Left colon (tissue), 2 donors: ENCODE data around the gene MGLL. TPM values are rescaled to one million over a fixed set of nuclear protein-coding genes. Genes with fewer than 3 reads are reported as not detected.
"Not testable (repeated sequence)": the region's sequence is repeated elsewhere in the genome, so short reads cannot be mapped to it uniquely, and the experiment has no call there.

Source experiments
- ATAC-seq: fragments of 200-7000 bp; cut with Tn5 transposase; one replicate; pipeline ENCODE4 v1.9.1; 2020; ENCODE audit warnings: mild to moderate bottlenecking, moderate library complexity
- DNase-seq, 2 donors: peaks; one replicate each; pipeline ENCODE4 v3.0.0-alpha.2; 2020
- intact Hi-C, 2 donors: fragments of 100-400 bp; cut with DNase I in 1 of 2; cut with micrococcal nuclease in 1 of 2; formaldehyde crosslinking; loops; one replicate each; pipeline versions ENCODE4 v1.11.2 to v1.14.0; 2022; cut with DNase I, micrococcal nuclease
- total RNA-seq, 2 donors: library from RNA; stranded (reverse); fragmentation: NEBNext Ultra II Directional; extraction: Animal tissue kit (Norgen Biotek cat#: 25700); gene quantifications; one replicate each; pipeline ENCODE4 v1.2.1, GENCODE V29; 2021
- donor health status: DM: no; HTN: no; CAD: no.
- donor health status: DM: yes; HTN: yes; CAD: no.

Gene MGLL
- total RNA-seq, 2 donors from 2014 or later, result 271 to 338 TPM

DNA sequence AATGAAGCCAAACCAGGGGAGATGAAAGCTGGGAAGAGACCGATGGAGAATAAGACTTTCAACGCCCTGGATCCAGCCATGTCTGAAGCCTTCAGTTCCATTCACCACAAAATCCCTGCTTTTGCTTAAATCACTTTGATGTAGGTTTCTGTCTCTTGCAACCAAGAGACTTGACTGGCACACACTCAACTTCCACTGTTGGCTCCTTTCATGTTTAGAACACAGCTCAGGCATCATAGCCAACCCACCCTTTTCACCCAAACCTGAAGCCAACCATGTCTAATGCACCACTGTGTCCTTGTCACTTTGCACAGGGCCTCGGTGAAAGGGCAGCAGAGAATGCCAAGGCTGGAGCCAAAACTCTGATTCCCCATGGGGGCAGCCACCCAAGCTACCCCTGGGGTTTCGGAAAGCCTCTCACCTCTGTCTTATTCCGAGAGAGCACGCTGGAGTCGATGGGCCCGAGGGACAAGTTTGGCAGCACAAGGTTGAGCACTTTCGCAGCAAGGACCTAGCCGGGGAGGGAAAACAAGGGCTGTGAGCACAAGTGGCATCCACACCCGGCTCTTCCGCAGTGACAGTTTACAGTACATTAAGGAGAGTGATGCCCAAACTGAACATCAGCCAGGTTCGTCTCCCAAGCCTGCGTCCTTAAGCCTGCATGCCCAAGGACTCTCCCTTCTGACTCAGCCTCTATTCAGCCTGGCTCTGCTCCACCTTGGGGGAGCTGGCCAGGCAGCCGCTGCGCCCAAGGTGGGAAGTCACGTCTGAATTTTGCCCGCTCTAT, 112.0 kb downstream of the MGLL start:
- intact Hi-C loops, result no loop called here
- no peak for ATAC-seq
- peak; percentile 1 to 29 for DNase-seq

- peak; percentile 0 to 2 for DNase-seq
- intact Hi-C loops, result no loop called here
- ATAC-seq, result no peak
Measured at GRCh38 chr3:127709320-127710060, 112.8 kb downstream of the MGLL start.

DNA sequence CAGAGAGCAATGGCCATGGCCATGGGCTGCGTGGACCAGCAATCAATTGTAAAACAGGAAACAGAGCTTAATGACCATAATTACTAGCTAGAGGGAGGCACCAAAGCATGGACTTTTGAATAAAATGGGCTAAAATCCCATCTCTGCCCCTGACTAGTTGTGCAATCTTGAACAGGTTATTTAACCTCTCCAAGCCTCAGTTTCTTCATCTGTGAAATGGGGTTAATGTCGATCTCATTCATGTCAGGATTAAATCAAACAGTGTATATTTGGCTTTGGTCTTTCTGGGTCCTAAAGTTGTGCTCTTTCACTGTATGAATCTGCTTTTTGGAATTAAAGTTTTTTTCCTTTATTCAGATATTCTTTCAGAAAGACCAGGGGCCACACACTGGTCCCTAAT, 113.5 kb downstream of the MGLL start:
- DNase-seq, result no peak
- intact Hi-C loops, result no loop called here
- no peak for ATAC-seq

- DNase-seq, result peak; percentile 3 to 28
- intact Hi-C loops, result no loop called here
- ATAC-seq, result no peak
Measured at GRCh38 chr3:127707851-127708411, 114.4 kb downstream of the MGLL start.

- ATAC-seq, result no peak
- DNase-seq, result peak; percentile 1 to 19
- intact Hi-C loops, result no loop called here
Measured at GRCh38 chr3:127706785-127707351, 115.4 kb downstream of the MGLL start.

GRCh38 chr3:127706312-127706711, 116.0 kb downstream of the MGLL start:
- intact Hi-C loops, result no loop called here
- peak; percentile 2 to 23 for DNase-seq

DNA sequence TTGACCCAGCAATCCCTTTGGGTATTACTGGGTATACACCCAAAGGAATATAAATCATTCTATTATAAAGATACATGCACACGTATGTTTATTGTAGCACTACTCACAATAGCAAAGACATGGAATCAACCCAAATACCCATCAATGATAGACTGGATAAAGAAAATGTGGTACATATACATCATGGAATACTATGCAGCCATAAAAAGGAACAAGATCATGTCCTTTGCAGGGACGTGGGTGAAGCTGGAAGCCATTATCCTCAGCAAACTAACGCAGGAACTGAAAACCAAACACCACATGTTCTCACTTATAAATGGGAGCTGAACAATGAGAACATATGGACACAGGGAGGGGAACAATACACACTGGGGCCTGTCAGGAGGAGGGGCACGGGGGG, 117.5 kb downstream of the MGLL start:
- ATAC-seq, intact Hi-C loops, DNase-seq: not testable (repeated sequence)

More at GRCh38 chr3:127706312-127706711, 116.0 kb downstream of the MGLL start:
- no peak for ATAC-seq

DNA sequence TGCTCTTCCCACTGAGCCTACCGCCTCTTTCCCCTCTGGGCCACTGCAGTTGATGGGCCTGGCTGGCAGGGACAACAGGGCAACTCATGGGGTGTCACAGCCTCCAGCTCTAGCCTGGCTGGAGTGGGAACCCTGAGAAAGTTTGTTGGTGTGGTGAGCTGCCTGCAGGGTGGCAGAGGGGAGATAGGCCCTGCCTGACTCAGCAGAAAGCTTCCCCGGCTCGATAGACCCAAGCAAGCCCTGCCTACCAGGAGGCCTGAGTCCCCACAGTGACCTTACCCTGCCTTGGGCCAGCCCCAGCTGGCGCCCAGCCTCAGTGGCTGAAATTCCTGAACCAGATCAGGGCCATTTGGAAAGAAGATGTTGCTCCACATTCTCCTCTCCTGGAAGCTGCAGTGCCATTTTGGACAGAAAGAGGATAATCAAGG, 120.2 kb downstream of the MGLL start:
- intact Hi-C loops, result no loop called here
- peak in 1 of 2 donors; percentile 4 for DNase-seq
- no peak for ATAC-seq

GRCh38 chr3:127701280-127701911, 120.9 kb downstream of the MGLL start:
- no peak for ATAC-seq
- no peak for DNase-seq
- intact Hi-C loops, result no loop called here

- intact Hi-C loops, result no loop called here
- DNase-seq (no peak), ATAC-seq (no peak)
Measured at GRCh38 chr3:127700406-127700805, 121.9 kb downstream of the MGLL start.

GRCh38 chr3:127699416-127700300, 122.7 kb downstream of the MGLL start:
- no peak for DNase-seq
- ATAC-seq, result no peak
- intact Hi-C loops, result no loop called here

DNA sequence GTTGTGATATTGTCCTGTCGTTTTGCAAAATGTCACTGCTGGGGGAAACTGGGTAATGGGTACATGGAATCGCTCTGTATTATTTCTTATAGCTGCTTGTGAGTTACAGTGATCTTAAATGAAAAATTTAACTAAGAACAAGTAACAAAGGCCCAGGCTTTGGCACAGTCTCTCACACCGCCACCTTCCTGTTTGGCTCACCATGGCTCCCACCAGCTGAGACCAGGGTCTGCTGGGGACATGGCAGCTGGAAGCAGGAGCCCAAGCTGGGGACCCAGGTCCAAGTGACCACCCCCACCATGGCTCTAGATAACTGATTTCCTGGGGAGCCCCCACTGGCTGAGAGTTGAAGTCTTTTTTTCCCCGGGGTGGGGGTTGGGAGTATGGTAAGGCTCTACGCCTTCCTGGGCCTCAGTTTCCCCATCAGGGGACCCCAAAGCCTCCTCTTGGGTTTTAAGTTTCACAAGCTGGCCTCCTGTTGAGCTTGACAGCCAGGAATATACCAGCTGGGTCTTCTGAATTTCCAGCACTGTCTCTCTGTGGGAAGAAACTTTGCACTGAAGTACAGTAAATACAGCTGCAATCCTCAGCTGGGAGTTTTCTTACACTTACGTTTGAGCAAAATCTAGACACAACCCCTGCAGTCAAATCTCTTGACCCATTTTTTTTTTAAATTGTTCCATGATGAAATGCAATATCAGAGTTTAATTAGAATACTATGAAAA, 123.5 kb downstream of the MGLL start:
- intact Hi-C loops, result no loop called here
- DNase-seq (no peak), ATAC-seq (no peak)

- DNase-seq, result no peak
- intact Hi-C loops, result no loop called here
- ATAC-seq, result no peak
Measured at GRCh38 chr3:127698286-127698685, 124.0 kb downstream of the MGLL start.

DNA sequence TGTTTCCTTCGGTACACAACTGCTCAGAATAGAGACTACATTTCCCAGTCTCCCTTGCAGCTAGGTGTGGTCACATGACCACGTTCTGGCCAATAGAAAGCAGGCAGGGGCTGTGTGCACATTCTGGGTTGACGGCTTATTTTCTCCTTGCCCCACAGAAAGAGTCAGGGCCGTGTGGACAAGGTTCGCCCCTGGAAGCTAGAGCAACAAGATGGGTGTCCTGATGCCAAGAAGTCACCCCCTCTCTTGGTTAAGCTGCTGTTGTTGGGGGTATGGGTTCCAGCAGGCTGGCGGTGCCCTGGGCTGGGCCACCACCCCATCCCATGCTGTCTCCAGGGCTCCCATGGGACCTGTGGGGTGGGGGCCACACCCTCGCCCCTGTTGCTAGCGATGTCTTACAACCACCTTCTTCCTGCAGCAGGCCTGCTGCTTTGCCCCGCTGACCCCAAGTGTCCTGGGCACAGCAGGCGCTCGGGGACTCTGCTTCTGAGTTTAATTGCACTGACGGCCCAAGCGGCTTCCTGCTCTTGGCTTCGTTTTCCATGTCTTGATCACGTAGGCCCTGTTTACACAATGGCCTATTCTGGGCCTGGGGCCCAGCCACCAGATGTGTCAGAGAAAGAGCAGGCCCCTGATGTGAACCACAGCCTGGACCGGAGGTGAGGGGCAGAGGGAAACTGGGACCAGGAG, 124.6 kb downstream of the MGLL start:
- DNase-seq, result peak; percentile 52 to 78
- peak; percentile 61 for ATAC-seq
- intact Hi-C loops, result no loop called here

GRCh38 chr3:127694467-127695215, 127.7 kb downstream of the MGLL start:
- intact Hi-C loops, result no loop called here
- DNase-seq (peak in 1 of 2 donors; percentile 67), ATAC-seq (peak; percentile 49)

DNA sequence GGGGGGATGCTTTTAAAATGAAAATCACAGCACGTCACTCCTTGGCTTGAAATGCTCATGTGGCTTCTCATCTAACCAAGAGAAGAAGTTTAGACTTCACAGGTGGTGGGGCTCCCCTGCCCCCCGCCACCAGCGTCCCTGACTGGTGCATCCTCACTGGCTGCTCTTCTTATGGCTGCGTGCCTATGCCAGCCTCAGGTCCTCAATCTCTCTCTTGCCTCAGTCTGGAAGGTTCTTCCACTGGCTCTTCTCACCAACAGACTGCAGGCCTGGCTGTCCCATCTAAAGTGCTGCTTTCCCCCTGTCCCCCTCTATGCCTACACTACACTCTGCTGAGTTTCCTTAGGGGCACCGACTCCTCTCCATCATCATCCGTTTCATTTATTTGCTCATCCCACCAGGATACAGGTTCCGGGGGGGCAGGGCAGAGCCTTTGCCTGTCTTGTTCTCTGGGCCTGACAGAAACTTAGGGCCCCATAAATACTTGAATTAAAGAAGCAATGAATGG, 128.9 kb downstream of the MGLL start:
- DNase-seq, result no peak
- no peak for ATAC-seq
- intact Hi-C loops, result no loop called here
